GM18867 (cell line): ENCODE data around the gene CELA2B.

Experiments
- ATAC-seq: cut with Tn5 transposase; IDR thresholded peaks from one replicate; pipeline ENCODE4 v1.9.1; 2021; ENCODE audit warnings: mild to moderate bottlenecking, moderate library complexity; ENCODE audit not compliant: unreplicated experiment

CELA2B gene

DNA sequence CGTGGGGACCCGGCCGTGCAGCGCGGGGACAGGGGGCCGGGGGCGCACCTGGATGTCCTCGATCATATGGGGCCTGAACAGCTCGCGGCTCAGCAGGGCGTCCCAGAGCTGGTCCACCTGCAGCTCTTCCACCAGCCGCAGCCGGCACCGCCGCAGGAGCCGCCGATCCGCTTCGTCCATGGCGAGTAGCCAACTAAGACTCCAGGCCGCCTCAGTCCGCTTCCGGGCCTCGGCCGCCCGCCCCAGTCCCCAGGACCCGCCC lies 48.0 kb downstream of the CELA2B start, which contains the start of gene CASP9:
CASP9 (minus strand) TSS at position 195 of the 262 bp plus-strand sequence; CDS start at position 180, 15 bp downstream.
- no peak for ATAC-seq

DNA sequence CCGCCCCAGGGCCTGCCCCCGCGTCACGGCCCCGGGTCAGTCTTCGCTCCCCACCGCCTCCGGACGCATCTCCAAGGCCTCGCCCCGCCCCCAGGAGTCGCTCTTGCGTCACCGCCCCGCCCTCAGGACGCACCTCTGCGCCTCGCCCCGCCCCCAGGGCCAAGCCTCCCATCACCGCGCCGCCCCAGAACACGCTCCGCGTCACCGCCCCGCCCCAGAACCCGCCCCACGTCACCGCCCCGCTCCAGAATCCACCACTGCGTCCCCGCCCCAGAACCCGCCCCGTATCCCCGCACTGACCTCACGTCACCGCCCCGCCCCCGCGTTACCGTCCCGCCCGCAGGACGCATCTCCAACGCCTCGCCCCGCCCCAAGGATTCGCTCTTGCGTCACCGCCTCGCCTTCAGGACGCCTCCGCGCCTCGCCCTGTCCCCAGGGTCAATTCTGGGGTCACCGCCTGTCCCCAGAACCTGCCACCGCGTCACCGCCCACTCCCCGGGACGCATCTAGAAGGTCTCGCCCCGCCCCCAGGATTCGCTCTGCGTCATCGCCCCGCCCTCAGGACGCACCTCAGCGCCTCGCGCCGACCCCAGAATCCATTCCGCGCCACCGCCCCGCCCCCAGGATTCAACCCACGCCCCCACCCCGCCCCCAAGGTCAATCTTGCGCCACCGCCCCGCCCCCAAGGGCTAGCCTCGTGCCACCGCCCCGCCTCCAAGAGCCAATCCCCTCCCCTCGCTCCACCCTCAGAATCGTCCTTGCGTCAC lies 48.6 kb downstream of the CELA2B start:
- peak; percentile 43 for ATAC-seq

DNA sequence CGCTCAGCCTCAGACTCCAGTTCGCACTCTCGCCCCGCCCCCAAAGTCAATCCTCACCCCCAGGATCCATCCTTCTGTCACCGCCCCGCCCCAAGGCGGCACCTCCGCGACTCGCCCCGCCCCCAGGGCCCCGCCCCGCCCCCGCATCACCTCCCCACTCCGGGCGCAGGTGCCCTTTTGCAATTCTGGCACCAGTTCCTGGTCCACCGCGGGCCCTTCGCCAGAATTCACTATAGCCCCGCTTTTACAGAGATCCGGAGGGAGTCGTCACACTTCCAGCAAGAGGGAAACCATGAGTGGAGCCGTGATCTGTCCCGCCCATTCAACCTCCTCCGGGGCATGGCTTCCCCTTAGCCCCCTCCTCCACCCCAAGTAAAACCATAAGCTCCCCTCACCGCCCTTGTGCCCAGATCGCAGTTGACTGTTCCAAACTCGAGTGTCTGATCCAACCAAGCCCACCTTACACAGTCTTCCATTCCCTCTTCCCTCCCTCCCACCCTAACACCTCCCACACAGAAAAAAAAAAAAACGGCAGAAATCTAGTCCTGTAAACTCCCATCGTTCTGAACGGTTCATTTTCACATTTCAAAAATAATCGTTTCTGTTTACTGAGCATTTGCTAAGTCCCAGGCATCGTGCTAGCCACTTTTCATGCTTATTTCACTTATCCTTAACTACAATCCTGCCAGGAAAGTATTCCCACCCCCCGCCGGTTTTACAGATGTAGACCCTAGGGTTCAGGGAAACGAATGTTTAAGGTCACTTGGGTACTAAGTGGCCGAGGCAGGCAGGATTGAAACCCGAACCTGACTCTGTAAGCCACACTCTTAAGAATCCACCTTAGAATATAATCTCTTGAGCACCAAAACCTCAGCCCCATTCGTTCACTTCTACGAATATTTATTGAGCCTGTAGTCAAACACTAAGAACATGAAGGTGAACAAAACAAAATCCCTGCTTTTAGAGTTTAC lies 49.4 kb downstream of the CELA2B start:
- no peak for ATAC-seq

DNA sequence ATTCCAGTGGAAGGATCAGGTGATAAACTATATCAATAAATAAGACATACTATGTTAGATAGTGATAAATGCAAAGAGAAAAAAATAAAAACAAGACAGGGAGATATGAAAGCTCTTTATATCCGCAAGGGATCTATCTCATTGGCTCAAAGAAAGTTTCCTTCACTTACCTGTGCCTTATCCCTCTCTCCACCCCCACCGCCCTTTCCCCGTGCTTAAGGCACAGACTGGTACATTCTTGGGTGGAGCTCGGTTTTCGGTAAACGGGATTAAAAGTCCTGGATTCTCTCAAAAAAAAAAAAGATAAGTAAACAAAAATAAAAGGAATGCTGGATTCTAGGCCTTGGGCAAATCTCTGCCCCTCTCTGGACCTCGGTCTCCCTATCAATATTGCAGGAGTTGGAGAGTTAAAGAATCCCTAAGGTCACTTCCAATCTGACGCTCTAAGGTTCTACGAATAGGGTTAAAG lies 50.2 kb downstream of the CELA2B start:
- no peak for ATAC-seq

DNA sequence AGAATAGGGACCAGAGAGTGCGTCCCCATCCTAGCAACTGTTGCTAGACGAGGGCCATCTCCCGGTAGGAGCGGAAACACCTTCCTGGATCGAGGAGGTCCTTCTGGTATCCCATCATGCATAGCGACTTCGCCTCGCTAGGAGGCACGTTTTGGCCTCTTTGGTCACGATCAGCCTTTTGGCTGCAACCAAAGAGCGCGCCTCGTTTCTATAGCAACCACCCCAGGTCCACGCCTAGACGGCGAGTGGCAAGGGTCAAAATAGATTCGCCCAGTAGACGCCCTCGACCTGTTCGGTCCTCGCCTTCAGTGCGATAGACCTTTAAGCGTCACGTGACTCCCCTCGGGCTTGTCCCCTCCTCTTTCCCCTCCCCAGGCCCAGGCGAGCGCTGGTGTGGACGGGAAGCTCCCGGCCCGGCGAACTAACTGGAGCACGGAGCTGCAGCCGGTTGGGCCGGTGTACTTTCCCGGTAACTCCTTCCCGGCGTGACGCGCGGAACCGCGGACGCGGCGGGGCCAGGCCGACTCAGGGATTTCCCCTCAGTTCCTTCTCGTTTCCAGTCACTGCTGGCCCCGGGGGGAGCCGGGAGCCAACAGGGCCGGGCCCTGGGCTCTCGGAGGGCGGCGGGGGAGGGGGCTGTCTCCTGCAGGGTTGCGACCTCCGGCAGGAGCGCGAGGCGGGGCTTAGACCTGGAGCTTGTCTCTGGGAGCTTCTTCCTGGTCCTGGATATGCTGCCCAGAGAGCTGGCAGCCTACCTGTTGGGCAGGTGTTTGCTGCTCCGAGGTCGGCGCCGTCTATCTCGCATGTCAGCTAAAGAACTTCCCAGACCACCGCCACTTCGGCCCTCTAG lies 50.8 kb downstream of the CELA2B start, which contains the start of gene DNAJC16:
DNAJC16 (plus strand) TSS at position 359 of the 850 bp plus-strand sequence. CDS start 2,258 bp downstream, outside the sequence.
- peak; percentile 51 for ATAC-seq

DNA sequence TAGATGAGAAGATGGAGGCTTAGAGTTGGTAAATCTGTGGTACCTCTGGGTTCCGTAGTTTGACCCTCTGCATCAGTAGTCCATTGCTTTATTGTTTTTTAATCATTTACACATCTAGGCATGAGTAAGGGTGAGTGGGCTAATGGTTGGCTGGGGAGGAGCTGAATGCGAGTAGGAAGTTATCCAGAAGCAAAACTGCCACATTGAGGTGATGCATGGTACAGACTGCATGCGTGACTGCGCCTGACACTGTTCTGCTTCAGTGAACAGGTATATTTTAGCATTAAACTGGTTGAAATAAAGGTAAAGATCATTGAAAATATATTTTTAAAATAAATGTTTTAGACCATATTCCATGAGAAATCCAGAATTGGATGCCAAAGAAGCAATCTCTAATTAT lies 55.1 kb downstream of the CELA2B start:
- ATAC-seq = no peak

DNA sequence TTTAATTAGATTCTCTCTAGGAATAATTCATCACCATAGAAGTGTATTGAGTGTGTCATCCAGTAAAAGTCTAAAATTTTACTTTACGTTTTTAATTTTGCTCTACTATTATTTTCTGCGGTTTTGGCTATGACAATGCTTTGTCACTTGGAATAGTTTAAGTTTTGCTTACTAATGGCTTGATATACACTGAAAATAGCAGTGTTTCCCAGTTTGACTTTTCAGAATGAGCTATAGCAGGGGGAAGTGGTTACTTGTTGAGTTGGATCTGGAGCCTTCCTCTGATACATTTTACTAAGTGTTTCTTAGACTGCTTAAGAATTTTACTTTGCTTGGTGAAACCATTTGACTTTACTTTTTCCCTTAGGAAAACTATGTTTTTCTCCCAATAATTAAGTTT lies 55.8 kb downstream of the CELA2B start:
- no peak for ATAC-seq

DNA sequence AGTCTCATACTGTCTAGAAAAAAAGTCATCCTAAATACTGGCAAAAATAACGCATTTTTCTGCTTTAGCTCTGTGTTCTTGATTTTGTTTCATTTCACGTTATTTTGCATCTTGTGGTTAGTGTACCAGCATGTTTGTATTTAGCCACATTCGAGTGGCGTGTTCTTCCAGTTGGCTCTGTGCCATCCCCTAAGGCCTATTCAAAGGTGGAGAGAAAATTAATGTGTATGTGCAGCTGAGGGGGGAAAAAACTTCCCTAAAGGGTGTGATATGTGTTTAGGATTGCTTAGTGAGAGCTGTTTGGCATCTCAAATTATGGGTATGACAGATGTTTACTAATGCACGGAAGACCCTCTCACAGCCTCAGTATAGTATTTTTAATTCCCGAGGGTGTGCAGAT lies 62.9 kb downstream of the CELA2B start:
- no peak for ATAC-seq

DNA sequence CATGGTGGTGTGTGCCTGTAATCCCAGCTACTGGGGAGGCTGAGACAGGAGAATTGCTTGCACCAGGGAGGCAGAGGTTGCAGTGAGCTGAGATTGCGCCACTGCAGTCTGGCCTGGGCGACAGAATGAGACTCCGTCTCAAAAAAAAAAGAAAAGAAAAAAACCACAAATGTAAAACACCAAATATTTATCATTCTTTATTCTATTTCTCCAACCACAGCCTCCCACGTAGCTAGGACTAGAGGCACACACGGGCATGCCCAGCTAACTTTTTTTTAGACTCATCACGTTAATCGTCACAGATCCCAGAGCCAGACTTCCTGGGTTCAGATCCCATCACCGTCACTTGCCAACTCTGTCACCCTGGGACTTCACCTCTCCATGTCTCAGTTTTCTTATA lies 64.3 kb downstream of the CELA2B start:
- ATAC-seq = no peak
